Muscle of leg (tissue), 11 donors: ENCODE measurements around the gene MOB3B. TPM values are rescaled to one million over a fixed set of nuclear protein-coding genes. Genes with fewer than 3 reads are reported as not detected.
A peak's percentile ranks its signal among the peaks of the same experiment; 100 is the strongest.

Source experiments
- DNase-seq: peaks from one replicate; pipeline ENCODE4 v3.0.0; 2013
- H3K27ac ChIP-seq: one replicate; pipeline ENCODE4 v1.5.1; 2013; ENCODE audit warnings: mild to moderate bottlenecking, low read length, control low read depth
- H3K27me3 ChIP-seq: one replicate; pipeline ENCODE4 v1.6.1; 2013; ENCODE audit warnings: low read length; ENCODE audit not compliant: control insufficient read depth, insufficient read depth
- H3K36me3 ChIP-seq: one replicate; pipeline ENCODE4 v1.6.1; 2013; ENCODE audit warnings: low read length; ENCODE audit not compliant: control insufficient read depth, insufficient read depth
- H3K4me1 ChIP-seq: one replicate; pipeline ENCODE4 v1.6.1; 2013; ENCODE audit warnings: low read length; ENCODE audit not compliant: control insufficient read depth, insufficient read depth
- H3K4me3 ChIP-seq: one replicate; pipeline ENCODE4 v1.5.1; 2013; ENCODE audit warnings: low read length, control low read depth
- H3K9me3 ChIP-seq: replicated peaks from 2 replicates; pipeline ENCODE4 v1.6.1; 2013; ENCODE audit warnings: low read depth, low read length; ENCODE audit not compliant: control insufficient read depth
- WGBS: methylation state at CpG from one replicate; pipeline ENCODE4 v1.1.5; 2013; ENCODE audit warnings: missing lambda C conversion rate; ENCODE audit not compliant: insufficient coverage; 5-methylcytosine and 5-hydroxymethylcytosine counted together
- polyA plus RNA-seq, 8 donors: library from polyadenylated mRNA; unstranded; fragments of 120-200 nt; gene quantifications; one replicate each; pipeline versions ENCODE4 v1.2.1 to v1.2.3, GENCODE V29; 2013; ENCODE audit warnings: inconsistent platforms in 1 of 8, low replicate concordance in 1 of 8; ENCODE audit not compliant: insufficient read length in 8 of 8, insufficient read depth in 1 of 8
- total RNA-seq: library from RNA; stranded (reverse); fragments of 120-200 nt; gene quantifications from one replicate; pipeline ENCODE4 v1.2.4, GENCODE V29; 2013

MOB3B gene
- total and polyA plus RNA-seq, 9 donors = 1.4 to 4.3 (median 2.6) TPM

DNA sequence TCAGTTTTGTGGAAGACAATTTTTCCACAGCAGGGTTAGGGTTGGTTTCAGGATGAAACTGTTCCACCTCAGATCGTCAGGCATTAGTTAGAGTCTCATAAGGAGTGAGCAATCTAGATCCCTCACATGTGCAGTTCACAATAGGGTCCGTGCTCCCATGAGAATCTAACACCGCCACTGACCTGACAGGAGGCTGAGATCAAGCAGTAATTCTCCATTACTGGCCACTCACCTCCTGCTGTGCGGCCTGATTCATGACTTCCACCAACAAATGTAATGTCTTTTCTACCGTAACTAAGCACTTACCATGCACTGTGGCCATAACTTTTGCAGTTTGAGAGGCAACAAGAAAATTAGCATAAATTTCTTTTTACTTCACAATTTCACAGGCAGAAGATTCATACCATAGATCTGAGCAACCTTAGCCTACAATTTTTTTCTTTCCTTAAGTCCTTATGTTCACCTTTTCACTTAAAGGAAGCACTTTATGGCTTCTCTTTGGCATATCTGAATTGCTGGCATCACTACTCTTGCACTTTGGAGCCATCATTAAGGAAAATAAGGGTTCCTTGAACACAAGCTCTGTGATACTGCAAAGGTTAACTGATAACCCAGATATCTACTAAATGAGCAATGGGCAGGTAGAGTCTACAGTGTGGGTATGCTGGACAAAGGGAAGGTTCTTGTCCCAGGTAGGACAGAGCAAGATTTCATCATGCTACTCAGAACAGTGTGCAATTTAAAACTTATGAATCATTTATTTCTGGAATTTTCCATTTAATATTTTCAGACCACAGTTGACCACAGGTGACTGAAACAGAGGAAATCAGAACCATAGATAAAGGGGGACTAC is 88.5 kb downstream of the MOB3B start:
- Histone ChIP-seq H3K36me3 (no peaks in the 10 kb centered on the region), H3K27ac (no peak overlapping the region), H3K27me3 (no peaks in the 10 kb centered on the region), H3K9me3 (peaks cover 3% of the 10 kb centered on the region), H3K4me3 (no peak overlapping the region), H3K4me1 (peaks cover 3% of the 10 kb centered on the region)
- no peak for DNase-seq
- 63% methylated on average over 5 of the region's 5 CpGs for WGBS

DNA sequence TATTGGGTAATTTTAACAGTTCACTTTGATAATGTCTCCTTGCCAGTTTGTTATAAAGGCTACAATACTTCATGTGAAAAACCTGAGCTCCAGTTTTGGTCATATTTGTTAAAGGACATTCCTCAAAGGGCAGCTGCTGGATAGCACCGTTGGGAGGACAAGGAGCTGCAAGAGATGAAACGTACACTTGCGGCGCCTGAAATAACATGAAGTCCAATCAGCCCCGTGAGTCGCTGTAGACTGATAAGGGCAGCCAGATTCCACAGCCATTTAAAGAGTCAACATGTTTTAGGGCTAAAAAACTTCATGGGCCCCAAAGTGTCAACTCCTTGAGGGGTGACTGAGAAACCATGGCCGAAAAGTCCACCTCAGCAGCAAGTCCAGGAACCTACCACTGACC is 91.1 kb downstream of the MOB3B start:
- Histone ChIP-seq H3K9me3 (peaks cover 3% of the 10 kb centered on the region), H3K27me3 (no peaks in the 10 kb centered on the region), H3K4me1 (peaks cover 3% of the 10 kb centered on the region), H3K27ac (no peak overlapping the region), H3K36me3 (no peaks in the 10 kb centered on the region), H3K4me3 (no peak overlapping the region)
- no peak for DNase-seq
- WGBS = 90% methylated on average over 6 of the region's 7 CpGs

DNA sequence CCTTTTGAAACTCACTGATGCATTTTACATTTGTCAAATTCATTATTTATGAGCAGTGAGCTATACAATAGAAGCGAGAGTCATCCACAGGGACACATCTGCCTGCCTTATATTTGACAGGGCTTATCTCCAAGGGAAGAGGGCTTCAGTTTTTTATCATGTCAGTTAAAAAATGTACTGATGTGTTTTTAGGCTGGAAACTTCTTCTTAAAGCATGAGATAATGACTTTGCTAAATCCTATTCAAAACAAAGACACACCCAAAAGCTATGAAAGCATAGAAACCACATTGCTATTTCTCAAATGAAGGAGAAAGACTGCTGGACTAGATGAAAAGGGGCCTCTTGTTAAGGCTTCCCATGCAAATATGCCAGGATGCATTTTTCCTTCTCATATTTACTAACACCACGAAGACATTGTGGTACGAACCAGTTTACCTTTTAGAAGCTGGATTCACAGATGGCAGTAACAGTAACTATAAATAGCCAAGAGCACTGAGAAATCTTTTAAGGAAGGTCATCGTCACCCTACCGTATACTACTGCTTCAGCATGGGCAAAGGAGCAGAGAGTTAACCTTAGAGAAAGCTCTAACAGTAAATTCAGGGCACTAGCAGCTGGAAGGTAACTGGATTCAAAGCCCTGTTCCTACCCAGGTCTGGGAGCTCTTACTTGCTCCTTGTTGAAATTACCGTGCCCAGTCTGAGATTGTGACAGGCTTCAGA is 91.8 kb downstream of the MOB3B start:
- no peak overlapping the region for H3K4me3 ChIP-seq
- peaks cover 3% of the 10 kb centered on the region for H3K4me1 ChIP-seq
- no peaks in the 10 kb centered on the region for H3K27me3 ChIP-seq
- 80% methylated on average over 3 of the region's 6 CpGs for WGBS
- H3K36me3 ChIP-seq = no peaks in the 10 kb centered on the region
- DNase-seq = peak; percentile 21
- H3K9me3 ChIP-seq = peaks cover 3% of the 10 kb centered on the region
- no peak overlapping the region for H3K27ac ChIP-seq

DNA sequence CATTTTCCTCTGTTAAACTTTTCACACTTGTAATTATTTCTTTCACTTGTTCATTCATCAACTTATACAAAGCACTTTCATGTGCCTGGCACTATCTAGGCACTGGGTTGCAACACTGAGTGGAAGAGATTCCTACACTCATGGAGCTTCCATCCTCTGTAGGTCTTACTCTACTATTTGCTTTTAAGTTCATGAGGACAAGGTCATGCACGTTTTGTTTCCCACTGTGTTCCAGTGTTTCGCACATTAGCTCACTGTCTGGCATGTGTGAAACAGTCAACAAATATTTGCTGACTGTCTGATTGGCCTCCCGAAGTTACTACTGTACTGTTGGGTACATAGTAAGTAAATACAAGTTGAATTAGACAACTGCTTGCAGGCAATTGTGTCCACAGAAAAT is 93.4 kb downstream of the MOB3B start:
- WGBS = 90% methylated on average over 2 of the region's 3 CpGs
- DNase-seq = no peak
- H3K4me1 ChIP-seq = peaks cover 3% of the 10 kb centered on the region
- no peaks in the 10 kb centered on the region for H3K27me3 ChIP-seq
- H3K4me3 ChIP-seq = no peak overlapping the region
- H3K27ac ChIP-seq = no peak overlapping the region
- H3K36me3 ChIP-seq = no peaks in the 10 kb centered on the region
- no peaks in the 10 kb centered on the region for H3K9me3 ChIP-seq

DNA sequence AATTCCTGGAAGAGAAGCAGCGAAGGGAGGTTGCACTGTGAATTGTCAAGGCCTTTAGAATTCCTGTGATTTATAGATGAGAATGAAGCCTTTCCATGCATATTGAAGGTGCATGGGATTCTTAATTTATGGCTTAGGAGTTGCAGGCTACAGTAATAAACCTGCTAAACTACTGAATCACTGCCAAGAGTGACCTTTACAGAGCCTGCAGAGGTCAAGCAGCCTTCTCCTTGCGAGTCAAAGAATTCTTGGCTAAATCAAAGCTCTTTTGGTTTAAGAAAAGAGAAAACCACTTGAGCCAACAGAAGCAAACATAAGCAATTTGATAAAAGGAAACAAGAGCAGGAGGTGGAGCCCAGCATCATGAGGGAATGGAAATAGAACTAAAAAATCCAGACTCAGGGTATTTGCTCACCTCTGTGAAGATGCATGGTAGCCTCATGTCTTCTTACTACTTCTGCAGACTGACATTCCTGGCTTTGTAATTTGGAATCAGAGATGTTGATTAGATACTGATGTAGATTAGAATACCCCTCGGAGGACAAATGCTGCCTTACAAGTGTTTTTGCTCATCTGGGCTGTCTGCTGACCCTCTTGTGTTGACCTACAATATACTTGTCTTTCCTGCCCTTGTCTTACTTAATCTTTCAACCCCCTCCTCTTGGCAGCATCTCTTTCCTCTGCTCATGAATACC is 95.8 kb downstream of the MOB3B start:
- no peak for DNase-seq
- Histone ChIP-seq H3K4me1 (peaks cover 3% of the 10 kb centered on the region), H3K4me3 (no peak overlapping the region), H3K27me3 (no peaks in the 10 kb centered on the region), H3K27ac (no peak overlapping the region), H3K9me3 (no peaks in the 10 kb centered on the region), H3K36me3 (no peaks in the 10 kb centered on the region)
- WGBS = no CpG with 5 or more reads among the region's 3 CpGs

DNA sequence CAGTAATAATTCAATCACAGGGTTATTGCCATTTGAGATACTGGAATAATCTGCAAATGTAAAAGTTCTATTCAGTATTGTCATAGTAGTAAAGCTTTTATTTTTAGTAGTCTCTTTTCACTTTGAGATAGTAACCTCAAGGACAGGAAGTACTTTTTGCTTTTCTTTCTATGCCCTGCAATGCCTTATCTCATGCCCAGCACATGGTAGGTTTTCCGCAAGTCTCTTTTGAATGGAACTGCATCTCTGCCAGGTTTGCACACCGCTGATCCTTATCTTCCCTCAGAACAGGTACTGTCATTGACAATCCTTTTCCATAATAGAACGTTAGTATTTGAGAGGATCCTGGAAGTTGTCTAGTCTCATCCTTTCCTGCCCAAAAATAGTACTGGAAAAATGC is 97.3 kb downstream of the MOB3B start:
- Histone ChIP-seq H3K4me1 (no peaks in the 10 kb centered on the region), H3K27ac (no peak overlapping the region), H3K4me3 (no peak overlapping the region), H3K36me3 (no peaks in the 10 kb centered on the region), H3K27me3 (no peaks in the 10 kb centered on the region), H3K9me3 (no peaks in the 10 kb centered on the region)
- DNase-seq = no peak
- WGBS = 83% methylated on average over 1 of the region's 3 CpGs

DNA sequence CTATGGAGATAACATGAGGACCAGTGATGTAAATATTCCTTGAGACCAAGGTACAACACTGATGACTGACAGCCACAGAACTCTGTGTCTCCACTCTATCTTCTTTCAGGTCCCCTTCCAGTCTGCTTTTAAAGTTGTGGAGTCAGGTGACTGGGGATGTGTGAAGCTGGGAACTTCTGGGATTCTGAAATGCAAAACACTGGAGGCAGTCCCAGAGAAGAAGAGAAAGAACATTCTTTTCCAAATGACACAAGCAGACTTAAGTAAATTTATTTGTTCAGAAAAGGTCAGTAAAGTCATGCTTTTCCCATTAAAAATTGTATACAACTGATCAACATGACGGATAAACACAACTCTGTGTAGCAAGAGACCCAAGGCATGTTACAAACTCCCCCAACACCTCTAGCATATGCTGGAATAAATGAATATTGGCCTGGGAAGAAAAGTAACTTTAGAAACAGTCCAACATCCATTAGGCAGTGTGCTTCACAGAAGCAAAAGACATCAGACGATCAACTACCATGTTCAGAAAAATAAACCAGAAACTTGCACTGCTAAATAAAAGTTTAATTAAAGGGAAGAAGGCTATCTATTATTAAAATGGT is 98.0 kb downstream of the MOB3B start:
- no peaks in the 10 kb centered on the region for H3K27me3 ChIP-seq
- WGBS = no CpG with 5 or more reads among the region's 2 CpGs
- peaks cover 4% of the 10 kb centered on the region for H3K4me1 ChIP-seq
- peak overlapping the region; percentile 26 for H3K27ac ChIP-seq
- no peak overlapping the region for H3K4me3 ChIP-seq
- no peaks in the 10 kb centered on the region for H3K36me3 ChIP-seq
- DNase-seq = peak; percentile 62
- H3K9me3 ChIP-seq = no peaks in the 10 kb centered on the region

DNA sequence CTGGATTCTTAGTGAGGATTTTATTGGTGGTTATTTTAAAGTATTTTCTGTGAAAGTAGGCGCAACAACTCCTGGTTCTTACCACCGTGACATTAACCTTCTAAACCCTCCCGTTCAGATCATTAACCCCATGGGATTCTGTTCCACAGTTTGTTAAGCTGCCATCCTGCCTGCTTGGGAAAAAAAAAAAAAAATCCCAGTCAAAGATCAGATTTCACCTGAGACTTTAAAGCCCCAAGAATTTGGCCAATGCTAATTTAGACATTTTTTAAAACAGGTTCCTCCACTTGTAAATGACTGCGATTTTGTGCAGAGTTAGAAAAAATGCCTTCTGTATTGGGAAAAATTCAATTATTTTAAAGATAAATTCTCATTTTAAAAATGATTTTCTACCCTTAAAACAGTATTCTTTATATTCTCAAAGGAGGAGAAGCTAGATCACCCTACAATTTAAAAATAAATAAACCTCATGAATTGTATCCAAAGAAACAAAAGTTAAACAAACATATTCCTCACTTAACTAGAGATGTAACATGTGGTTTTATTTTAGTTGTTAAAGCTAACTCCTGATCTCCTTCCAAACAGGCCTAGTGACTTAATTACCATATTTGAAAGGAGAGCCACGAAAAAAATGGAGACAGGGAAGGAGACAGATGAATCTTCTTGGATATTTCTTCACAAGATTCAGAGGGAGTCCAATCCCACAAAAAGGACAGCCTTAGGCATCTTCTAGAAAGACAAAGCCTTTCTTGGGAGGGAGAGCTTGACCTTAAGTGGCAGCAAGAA is 98.7 kb downstream of the MOB3B start:
- no CpG with 5 or more reads among the region's 5 CpGs for WGBS
- Histone ChIP-seq H3K4me3 (no peak overlapping the region), H3K27ac (peak overlapping the region; percentile 26), H3K4me1 (peaks cover 7% of the 10 kb centered on the region), H3K9me3 (no peaks in the 10 kb centered on the region), H3K36me3 (no peaks in the 10 kb centered on the region), H3K27me3 (no peaks in the 10 kb centered on the region)
- peak; percentile 71 for DNase-seq

DNA sequence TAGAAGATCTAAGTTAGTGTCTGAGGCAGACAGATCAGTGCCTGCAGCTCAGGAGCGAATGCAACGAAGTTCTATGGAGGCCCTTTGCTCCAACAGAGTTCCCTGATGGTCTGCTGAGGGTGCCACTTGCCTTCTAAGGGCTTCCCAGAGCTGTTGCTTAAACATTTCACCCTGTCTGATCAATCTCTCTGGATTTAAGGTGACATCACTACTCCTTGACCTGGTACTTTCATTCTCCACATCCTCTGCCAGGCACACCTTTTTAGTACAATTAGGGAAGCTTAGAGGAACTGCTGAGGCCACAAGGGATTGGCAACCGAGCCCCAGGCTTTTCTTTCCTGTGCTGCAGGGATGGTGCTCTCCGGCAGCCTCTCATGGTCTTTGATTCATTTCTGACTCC is 99.7 kb downstream of the MOB3B start:
- DNase-seq = no peak
- H3K27ac ChIP-seq = no peak overlapping the region
- WGBS = 100% methylated on average over 2 of the region's 4 CpGs
- no peak overlapping the region for H3K4me3 ChIP-seq
- peaks cover 7% of the 10 kb centered on the region for H3K4me1 ChIP-seq
- no peaks in the 10 kb centered on the region for H3K27me3 ChIP-seq
- H3K9me3 ChIP-seq = no peaks in the 10 kb centered on the region
- H3K36me3 ChIP-seq = no peaks in the 10 kb centered on the region
